Ecto neural progenitor cell (in vitro differentiated cells): ENCODE results near the gene APLP2.

ENCODE experiments used
- DNase-seq: peaks from one replicate; pipeline ENCODE4 v3.0.0-alpha.2; 2018; ENCODE audit warnings: low spot score

Gene APLP2

GRCh38 chr11:130118636-130119387 lies 49.1 kb downstream of the APLP2 start:
- no peak for DNase-seq

DNA sequence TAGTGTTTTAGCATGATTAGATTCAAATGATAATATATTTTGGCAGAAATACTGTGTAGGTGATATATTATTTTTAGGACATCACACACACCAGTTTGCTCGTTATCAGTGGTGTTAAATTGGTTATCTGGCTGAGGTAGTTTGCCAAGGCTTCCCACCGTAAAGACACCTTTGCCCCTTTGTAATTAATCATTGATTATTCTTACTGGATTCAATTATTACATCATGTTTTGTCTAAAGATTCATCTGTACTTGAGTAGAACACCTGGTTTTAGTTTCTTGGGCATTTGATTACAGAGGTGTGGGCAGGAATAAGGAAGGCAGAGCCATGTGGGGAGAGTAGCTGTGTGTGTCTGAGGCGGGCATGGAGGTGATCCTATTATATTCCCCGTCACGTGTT lies 50.4 kb downstream of the APLP2 start:
- DNase-seq = no peak

- no peak for DNase-seq
Observed at GRCh38 chr11:130121445-130121978, 51.8 kb downstream of the APLP2 start.

DNA sequence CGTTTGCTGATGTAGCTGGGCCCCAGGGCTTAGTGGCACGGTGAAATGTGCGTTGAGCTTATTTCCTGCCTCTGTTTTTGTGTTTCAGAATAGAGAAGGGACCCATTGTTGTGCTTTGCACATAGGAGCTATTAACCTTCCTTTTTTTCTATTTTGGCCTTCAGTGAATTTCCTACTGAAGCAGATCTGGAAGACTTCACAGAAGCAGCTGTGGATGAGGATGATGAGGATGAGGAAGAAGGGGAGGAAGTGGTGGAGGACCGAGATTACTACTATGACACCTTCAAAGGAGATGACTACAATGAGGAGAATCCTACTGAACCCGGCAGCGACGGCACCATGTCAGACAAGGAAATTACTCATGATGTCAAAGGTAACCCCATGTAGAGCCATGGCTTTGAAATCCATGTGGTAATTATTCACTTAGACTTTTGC lies 52.5 kb downstream of the APLP2 start:
- DNase-seq = no peak

GRCh38 chr11:130123414-130124040 lies 53.8 kb downstream of the APLP2 start:
- no peak for DNase-seq

DNA sequence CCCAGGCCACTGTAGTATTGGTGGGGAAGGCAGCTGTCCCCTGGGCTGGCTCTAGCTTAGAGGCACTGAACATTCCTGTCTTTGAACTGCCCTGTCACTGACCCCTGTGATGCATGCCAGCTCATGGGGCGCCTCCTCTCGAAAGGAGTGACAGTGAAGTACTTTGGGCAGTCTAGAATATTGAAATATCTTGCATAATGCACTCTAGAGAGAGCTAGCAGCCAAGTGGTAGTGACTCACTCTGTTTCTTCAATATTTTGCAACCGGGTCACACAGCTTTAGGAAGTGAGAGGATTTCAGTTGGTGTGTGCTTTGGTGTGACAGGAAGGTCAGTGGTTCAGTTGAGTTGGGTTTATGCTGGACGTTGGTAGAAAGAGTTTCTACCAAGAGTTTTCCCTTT lies 54.4 kb downstream of the APLP2 start:
- no peak for DNase-seq

DNA sequence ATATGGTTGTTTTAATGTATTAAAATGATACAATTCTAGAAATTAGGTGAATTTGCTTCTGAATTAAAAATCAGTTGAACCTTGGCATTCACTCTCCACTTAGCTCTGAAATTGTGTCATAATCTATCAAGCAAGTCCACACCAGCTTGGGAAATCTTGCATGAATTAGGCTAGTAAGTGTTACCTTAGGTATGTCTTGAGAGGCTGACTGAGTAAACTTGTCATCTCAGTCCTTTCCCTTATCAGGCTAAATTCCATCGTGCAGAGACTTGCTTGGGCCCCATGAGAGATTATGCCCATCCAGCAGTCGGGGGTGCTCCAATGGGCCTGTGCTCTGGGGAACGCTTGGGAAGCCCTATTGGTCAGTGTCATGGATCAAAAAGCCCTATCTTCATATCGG lies 55.9 kb downstream of the APLP2 start:
- DNase-seq = no peak

- DNase-seq = no peak
Observed at GRCh38 chr11:130126516-130126915, 56.8 kb downstream of the APLP2 start.

DNA sequence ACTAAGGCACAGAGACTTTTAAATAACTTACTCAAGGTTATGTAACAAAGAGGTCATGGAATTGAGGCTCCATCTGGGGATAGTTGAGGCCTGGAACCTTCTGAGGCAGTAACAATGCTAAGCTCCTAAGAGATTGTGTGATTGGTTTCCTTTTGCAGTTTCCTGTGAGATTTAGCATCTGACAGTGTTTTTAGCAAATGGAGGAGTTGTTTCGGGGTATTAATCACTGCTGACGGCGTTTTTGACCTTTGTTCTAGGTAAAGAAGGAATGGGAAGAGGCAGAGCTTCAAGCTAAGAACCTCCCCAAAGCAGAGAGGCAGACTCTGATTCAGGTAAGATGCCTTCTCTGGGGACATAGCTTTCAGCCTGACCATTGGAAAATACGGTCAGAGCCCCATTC lies 57.8 kb downstream of the APLP2 start:
- no peak for DNase-seq

GRCh38 chr11:130128626-130129025 lies 58.9 kb downstream of the APLP2 start:
- no peak for DNase-seq

DNA sequence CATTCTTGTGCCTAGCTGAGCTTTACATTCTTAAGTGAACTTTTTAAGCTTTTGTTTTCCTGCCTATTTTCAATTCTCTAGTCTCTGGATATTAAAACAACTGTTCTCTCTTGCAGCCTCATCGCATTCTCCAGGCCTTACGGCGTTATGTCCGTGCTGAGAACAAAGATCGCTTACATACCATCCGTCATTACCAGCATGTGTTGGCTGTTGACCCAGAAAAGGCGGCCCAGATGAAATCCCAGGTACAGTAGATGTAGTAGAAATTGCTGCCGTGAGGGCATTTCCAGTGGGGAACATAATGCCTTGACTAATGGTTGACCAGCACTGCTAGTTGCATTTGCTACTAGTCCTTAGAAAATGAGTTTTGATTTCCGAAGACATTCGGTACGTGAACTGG lies 60.2 kb downstream of the APLP2 start:
- DNase-seq = no peak

GRCh38 chr11:130131961-130132850 lies 62.5 kb downstream of the APLP2 start:
- no peak for DNase-seq

DNA sequence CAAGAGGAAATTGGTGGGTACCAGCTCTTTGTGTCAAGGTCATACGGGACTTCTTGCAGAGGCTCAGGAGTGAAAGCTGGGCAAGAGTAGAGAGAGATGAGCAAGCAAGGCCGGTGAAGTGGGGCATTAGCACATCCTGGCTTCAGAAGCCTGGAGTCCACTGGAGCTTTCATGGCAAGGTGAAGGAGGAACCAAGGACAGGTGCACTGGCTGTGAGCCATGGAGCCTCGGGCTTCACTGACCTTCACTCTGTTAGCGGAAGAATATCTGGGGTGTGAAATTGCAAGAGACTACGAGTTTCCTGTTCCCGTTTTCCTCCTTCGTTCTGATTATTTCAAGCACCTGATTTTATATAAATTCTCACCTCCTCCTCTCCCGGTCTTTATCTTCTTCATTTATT lies 64.0 kb downstream of the APLP2 start:
- DNase-seq = no peak

DNA sequence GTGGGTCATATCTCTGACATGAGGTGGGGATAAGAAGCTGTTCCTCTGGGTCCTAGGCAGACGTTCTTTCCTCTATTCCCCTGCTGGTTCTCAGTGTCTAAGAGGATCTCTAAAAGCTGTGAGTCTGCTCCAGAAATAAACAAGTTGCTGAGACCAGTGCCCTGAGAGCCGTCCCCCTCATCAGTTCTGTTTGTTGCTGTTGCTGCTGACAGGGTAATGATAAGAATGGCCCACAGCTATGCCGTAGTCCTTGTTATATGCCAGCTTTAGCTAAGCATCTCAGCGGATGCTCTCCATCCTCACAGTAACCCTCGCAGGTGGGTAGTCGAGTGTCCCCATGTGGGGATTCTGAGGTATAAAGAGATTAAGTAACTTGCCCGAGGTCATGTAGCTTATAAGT lies 66.4 kb downstream of the APLP2 start:
- no peak for DNase-seq

DNA sequence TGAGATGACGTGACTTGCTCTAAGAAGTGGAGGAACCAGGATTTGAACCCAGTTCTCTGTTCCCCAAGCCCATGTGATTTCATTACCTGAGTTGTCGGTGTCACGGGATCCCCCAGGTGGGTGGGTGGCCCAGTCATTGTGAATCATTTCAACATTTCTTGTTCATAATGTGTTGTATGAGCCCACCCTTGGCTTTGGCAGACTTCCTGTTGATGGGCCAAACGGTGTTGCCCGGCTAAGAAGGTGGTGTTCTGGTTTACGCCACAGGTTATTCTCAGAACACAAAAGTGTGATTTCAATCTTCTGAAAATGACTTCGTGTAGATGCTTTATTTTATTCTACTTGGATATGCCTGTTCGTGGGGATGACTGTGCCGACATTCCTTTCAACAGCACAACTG lies 68.3 kb downstream of the APLP2 start:
- no peak for DNase-seq

GRCh38 chr11:130139401-130139800 lies 69.7 kb downstream of the APLP2 start:
- DNase-seq = no peak

GRCh38 chr11:130141561-130142341 lies 72.1 kb downstream of the APLP2 start:
- no peak for DNase-seq

GRCh38 chr11:130144141-130144540 lies 74.4 kb downstream of the APLP2 start:
- no peak for DNase-seq

GRCh38 chr11:130144861-130145281 lies 75.2 kb downstream of the APLP2 start:
- DNase-seq = no peak

DNA sequence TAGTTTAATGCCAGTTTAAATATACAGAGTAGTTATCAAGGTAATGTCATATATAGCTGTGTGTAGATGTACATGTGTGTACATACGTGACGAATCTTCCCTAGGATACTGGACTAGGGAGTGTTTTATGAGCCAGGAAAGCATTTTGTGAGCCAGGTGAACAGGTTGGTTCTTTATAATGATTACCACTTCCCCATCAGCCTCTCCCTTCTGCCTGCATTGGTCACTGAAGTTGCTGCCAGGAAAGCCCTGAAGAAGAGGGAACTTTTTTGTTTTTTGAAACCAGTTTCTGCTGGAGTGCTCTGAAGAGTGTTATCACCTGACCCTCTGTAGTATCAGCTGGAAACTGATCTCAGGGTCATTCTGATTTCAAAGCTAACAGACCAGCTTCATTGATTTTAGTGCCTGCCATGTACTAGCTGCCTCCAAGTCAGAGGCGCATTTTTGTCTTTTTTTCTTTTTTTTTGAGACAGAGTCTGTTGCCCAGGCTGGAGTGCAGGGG lies 75.7 kb downstream of the APLP2 start:
- DNase-seq = no peak

DNA sequence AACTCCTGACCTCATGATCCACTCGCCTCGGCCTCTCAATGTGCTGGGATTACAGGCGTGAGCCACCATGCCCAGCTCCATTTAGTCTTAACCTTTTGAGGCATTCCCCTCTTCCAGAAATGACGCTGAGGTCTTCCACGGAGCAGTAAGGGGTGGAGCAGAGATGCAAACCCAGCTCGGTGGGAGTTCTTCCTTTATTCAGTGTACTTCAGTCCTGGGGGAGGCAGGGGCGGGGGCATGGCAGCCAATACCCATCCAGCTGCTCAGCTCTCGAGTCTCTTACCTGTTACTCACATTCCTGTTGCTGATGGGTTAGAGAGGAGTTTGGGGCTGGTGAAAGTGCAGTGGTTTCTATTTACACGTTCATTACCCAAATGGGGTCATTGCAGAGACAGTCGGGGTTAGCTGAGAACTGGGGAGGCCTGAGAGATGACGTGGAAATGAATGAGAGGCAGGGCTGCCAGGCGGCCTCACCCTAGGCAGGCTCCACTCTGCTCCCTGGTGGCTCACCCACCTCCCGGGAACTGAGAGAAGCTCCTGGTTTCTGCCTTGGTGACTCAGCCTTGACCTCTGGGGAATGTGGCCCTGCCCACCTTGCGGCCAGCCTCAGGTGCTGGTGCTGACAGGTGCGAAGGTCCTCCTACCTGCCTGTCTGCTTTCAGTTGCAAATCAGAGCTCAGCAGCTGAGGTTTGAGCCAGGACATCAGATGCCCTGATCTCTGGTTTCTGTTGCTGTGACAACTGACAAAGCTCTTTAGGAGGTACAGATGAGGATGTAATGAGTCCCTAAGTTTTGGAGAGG lies 76.5 kb downstream of the APLP2 start:
- DNase-seq = no peak
